GM18868 (cell line): Measurements from ENCODE around the gene HNRNPM.

Experiments used
- ATAC-seq: cut with Tn5 transposase; IDR thresholded peaks from one replicate; pipeline ENCODE4 v1.9.1; 2021; ENCODE audit warnings: mild to moderate bottlenecking, moderate library complexity; ENCODE audit not compliant: unreplicated experiment

The HNRNPM gene

GRCh38 chr19:8485561-8486371 is 41.0 kb downstream of the HNRNPM start:
- ATAC-seq: no peak

GRCh38 chr19:8486661-8487136 is 41.9 kb downstream of the HNRNPM start:
- ATAC-seq: no peak

GRCh38 chr19:8487137-8487851 is 42.5 kb downstream of the HNRNPM start:
- no peak for ATAC-seq

GRCh38 chr19:8488365-8488764 is 43.6 kb downstream of the HNRNPM start:
- ATAC-seq: no peak

GRCh38 chr19:8489561-8490394 is 45.0 kb downstream of the HNRNPM start:
- ATAC-seq: no peak

- no peak for ATAC-seq
Measured at GRCh38 chr19:8490395-8490760, 45.6 kb downstream of the HNRNPM start.

GRCh38 chr19:8490873-8491272 is 46.1 kb downstream of the HNRNPM start:
- no peak for ATAC-seq

- ATAC-seq: no peak
Measured at GRCh38 chr19:8491574-8491973, 46.8 kb downstream of the HNRNPM start.

- no peak for ATAC-seq
Measured at GRCh38 chr19:8494158-8494557, 49.4 kb downstream of the HNRNPM start.

- ATAC-seq: no peak
Measured at GRCh38 chr19:8498295-8498694, 53.5 kb downstream of the HNRNPM start.

- ATAC-seq: no peak
Measured at GRCh38 chr19:8499048-8499833, 54.5 kb downstream of the HNRNPM start.

- ATAC-seq: no peak
Measured at GRCh38 chr19:8500158-8500557, 55.4 kb downstream of the HNRNPM start.

- ATAC-seq: no peak
Measured at GRCh38 chr19:8501516-8501915, 56.7 kb downstream of the HNRNPM start.

GRCh38 chr19:8501981-8502380 is 57.2 kb downstream of the HNRNPM start:
- ATAC-seq: no peak

GRCh38 chr19:8503510-8503909 is 58.7 kb downstream of the HNRNPM start:
- no peak for ATAC-seq

- no peak for ATAC-seq
Measured at GRCh38 chr19:8504171-8504570, 59.4 kb downstream of the HNRNPM start.

GRCh38 chr19:8504919-8505318 is 60.1 kb downstream of the HNRNPM start:
- no peak for ATAC-seq

- no peak for ATAC-seq
Measured at GRCh38 chr19:8505680-8506401, 61.1 kb downstream of the HNRNPM start.

GRCh38 chr19:8506402-8506957 is 61.7 kb downstream of the HNRNPM start:
- no peak for ATAC-seq
